CD4-positive, alpha-beta T cell treated with Interleukin-15 for 1 hour (primary cell): ENCODE measurements around the gene CACNG1.
"Not testable (repeated sequence)": the region's sequence is repeated elsewhere in the genome, so short reads cannot be mapped to it uniquely, and the experiment has no call there.

Source experiments
- DNase-seq: peaks from one replicate; pipeline ENCODE4 v3.0.0-alpha.2; 2020

CACNG1 gene

GRCh38 chr17:67082107-67082506, 37.8 kb downstream of the CACNG1 start:
- no peak for DNase-seq

DNA sequence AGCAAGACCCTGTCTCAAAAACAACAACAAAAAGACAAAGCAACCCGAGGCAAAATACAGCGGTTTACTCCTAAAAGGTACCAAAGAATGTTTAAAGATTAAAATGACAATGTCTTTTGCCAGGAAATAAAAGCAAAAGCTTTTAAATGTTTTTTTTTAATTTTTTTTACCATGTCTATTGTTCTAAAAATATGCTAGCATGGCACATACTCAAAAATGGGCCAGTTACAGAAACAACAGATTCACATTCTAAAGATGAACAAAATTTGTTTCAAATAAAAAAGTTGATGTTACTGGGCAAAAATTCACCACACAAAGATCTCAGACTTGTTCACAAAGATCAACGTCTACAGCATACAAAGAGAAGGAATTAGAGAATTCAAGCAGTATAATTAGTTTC, 41.1 kb downstream of the CACNG1 start:
- DNase-seq = no peak

DNA sequence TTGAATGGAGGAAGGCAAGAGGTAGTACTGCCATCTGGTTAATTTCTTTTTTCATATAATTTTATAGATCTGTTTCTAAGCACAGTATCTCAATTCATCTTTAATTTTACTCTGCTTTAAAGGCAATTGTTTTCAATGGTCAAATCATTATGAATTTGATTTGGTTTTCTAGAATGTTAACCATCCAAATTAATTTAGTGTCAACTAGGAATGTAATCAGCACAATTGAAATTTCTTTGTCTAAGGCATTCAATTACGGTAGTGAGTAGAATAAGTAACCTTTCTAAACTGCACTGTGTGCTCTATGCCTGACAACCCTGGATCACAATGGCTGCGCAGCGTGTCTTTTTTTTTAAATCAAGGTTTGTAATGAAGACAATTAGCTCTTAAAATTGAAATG, 44.3 kb downstream of the CACNG1 start:
- DNase-seq = no peak

GRCh38 chr17:67090341-67090740, 46.0 kb downstream of the CACNG1 start:
- no peak for DNase-seq

DNA sequence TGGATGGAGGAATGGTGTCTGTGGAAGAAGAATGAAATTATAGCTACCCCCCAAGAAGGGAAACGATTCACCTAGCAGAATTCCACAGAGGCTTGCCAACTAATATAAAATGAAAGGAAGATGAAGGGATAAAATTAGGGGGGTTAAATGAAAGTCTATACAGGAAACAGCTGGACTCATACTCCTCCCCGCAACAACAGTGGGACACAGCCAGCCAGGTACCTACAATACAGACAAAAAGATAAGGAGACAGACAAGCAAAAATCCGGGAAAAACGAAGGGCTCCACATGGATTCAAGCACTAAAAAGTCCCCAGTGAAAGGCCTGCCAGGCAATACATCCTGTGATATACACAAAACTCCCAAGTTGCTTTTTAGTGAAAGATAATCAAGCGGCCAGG, 47.9 kb downstream of the CACNG1 start:
- no peak for DNase-seq

DNA sequence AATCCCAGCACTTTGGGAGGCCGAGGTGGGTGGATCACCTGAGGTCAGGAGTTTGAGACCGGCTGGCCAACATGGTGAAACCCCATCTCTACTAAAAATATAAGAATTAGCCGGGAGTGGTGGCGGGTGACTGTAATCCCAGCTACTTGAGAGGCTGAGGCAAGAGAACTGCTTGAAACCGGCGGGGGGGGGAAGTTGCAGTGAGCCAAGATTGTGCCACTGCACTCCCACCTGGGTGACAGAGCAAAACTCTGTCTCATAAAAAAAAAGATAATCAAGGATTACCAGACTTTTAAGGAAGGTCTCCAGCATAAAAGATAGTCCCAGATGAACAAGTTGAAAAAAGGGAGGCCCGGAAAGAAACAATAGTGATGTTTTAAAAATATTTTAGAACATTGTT, 48.4 kb downstream of the CACNG1 start:
- DNase-seq = not testable (repeated sequence)

- DNase-seq = no peak
Observed at GRCh38 chr17:67093348-67093747, 49.0 kb downstream of the CACNG1 start.

GRCh38 chr17:67095291-67095690, 50.9 kb downstream of the CACNG1 start:
- not testable (repeated sequence) for DNase-seq

DNA sequence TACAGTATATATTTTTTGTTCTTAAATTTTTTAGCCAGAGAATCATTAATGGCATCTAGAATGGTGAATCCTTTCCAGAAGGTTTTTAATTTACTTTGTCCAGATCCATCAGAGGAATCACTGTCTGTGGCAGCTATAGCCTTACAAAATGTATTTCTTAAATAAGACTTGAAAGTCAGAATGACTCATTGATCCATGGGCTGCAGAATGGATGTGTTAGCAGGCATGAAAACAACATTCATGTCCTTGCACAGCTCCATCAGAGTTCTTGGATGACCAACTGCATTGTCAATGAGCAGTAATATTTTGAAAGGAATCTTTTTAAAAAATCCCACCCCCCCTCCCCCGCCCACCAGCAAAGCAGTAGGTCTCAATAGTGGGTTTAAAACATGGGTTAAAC, 51.4 kb downstream of the CACNG1 start:
- DNase-seq = no peak

- no peak for DNase-seq
Observed at GRCh38 chr17:67096609-67097008, 52.3 kb downstream of the CACNG1 start.

DNA sequence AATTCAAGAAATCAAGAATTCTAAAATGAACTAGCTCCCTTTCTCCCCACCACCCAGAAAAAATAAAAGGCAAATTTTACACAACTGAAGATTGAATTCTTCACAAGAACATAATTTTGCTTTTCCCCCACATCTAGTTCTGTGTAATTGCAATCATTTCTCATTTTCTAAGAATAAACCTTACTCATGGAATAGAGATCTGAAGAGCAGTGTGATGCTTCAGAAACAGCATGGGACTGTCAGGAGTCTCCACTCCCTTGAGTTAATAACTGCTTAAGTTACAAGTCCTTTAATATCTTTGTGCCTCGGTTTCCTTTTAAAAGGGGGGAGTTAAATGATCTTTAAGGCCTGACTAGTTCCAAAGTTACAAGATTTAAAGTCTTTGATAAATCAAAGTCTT, 53.7 kb downstream of the CACNG1 start:
- no peak for DNase-seq

DNA sequence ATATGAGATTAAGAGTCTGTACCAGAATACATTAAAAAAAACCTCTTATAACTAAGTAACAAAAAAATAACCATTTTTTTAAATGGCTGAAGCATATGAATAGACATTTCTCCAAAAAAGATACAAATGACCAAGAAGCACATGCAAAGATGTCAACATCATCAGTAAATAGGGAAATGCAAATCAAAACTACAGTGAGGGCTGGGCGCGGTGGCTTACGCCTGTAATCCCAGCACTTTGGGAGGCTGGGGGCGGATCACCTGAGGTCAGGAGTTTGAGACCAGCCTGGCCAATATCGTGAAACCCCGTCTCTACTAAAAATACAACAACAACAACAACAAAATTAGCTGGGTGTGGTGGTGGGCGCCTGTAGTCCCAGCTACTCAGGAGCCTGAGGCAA, 60.3 kb downstream of the CACNG1 start:
- not testable (repeated sequence) for DNase-seq

DNA sequence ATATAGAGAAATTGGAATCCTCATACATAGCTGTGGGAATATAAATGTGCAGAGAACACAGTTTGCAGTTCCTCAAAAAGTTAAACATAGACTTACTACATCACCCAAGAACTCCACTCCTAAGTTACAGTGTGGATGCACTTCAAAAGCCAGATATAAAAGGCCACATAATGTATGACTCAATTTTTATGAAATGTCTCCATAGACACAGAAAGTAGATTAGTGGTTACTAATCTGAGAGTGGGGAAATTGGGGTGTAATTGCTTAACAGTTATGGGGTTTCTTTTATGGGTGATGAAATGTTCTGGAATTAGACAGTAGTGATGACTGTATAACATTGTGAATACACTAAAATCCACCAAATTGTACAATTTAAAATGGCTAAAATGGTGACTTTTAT, 60.9 kb downstream of the CACNG1 start:
- no peak for DNase-seq
